B cell (primary cell): ENCODE measurements around the gene HOATZ. TPM values are rescaled to one million over a fixed set of nuclear protein-coding genes. Genes with fewer than 3 reads are reported as not detected.

Experiments
- ATAC-seq: fragments of 200-7000 bp; cut with Tn5 transposase; one replicate; pipeline ENCODE4 v1.10.0; 2021; ENCODE audit warnings: low read depth, mild to moderate bottlenecking, moderate number of reproducible peaks, moderate library complexity
- CTCF ChIA-PET: fragments of 350-600 bp; sonication (Branson Sonifier 250); formaldehyde crosslinking; loops from one replicate; lab custom pipeline; 2021; ENCODE audit warnings: antibody characterized with exemption, inconsistent platforms; lab: Charles Lee
- POLR2A ChIA-PET: fragments of 350-600 bp; sonication (Branson Sonifier 250); formaldehyde crosslinking; loops from one replicate; lab custom pipeline; 2021; ENCODE audit warnings: antibody characterized with exemption; lab: Charles Lee
- DNase-seq: peaks from one replicate; pipeline ENCODE4 v3.0.0; 2013
- H2AFZ ChIP-seq: 2 replicates; pipeline ENCODE4 v1.6.1; 2012; ENCODE audit warnings: mild to moderate bottlenecking, low read depth, low read length; ENCODE audit not compliant: insufficient read depth, poor library complexity, severe bottlenecking
- H3K27ac ChIP-seq, 2 donors: 1 replicate in 1 of 2; 2 replicates in 1 of 2; pipeline ENCODE4 v1.5.1; 2012 to 2013; ENCODE audit warnings: low read length in 2 of 2, mild to moderate bottlenecking in 2 of 2, moderate library complexity in 1 of 2
- H3K27me3 ChIP-seq, 4 experiments: fragments of 200-600 bp in 1 of 4; sonication (generic) in 1 of 4; replicated peaks in 1 of 4; 1 replicate in 2 of 4; 2 replicates in 2 of 4; pipeline versions ENCODE4 v1.6.1 to v1.7.0; 2013 to 2016; ENCODE audit warnings: low read length in 3 of 4, mild to moderate bottlenecking in 2 of 4, mixed read lengths in 1 of 4, moderate library complexity in 1 of 4; ENCODE audit not compliant: insufficient read depth in 4 of 4, control insufficient read depth in 3 of 4; ENCODE audit errors: control extremely low read depth in 1 of 4
- H3K36me3 ChIP-seq, 2 experiments: replicated peaks in 1 of 2; 1 replicate in 1 of 2; 2 replicates in 1 of 2; pipeline versions ENCODE4 v1.6.1 to v1.7.1; 2013; ENCODE audit warnings: low read length in 1 of 2; ENCODE audit not compliant: insufficient read depth in 2 of 2, control insufficient read depth in 1 of 2; ENCODE audit errors: control extremely low read depth in 1 of 2, extremely low read depth in 1 of 2
- H3K4me1 ChIP-seq, 2 donors: fragments of 200-600 bp in 1 of 2; sonication (generic) in 1 of 2; 1 replicate in 1 of 2; 2 replicates in 1 of 2; pipeline versions ENCODE4 v1.5.1 to v1.6.1; 2013 to 2017; ENCODE audit warnings: low read length in 2 of 2; ENCODE audit not compliant: control insufficient read depth in 2 of 2, insufficient read depth in 2 of 2
- H3K4me2 ChIP-seq: replicated peaks from 2 replicates; pipeline ENCODE3; 2012; ENCODE audit warnings: mild to moderate bottlenecking, low read depth, low read length; ENCODE audit not compliant: poor library complexity, severe bottlenecking
- H3K4me3 ChIP-seq, 5 experiments: fragments of 200-600 bp in 1 of 5; sonication (generic) in 1 of 5; 1 replicate in 3 of 5; 2 replicates in 2 of 5; pipeline versions ENCODE4 v1.5.1 to v1.7.0; 2011 to 2016; ENCODE audit warnings: low read length in 4 of 5, mild to moderate bottlenecking in 4 of 5, low read depth in 2 of 5, control low read depth in 1 of 5, moderate library complexity in 1 of 5; ENCODE audit not compliant: insufficient read depth in 1 of 5; ENCODE audit errors: control extremely low read depth in 1 of 5, extremely low read depth in 1 of 5
- H3K79me2 ChIP-seq: fragments of 200-600 bp; sonication (generic); one replicate; pipeline ENCODE4 v1.6.0; 2016; ENCODE audit warnings: low read length; ENCODE audit not compliant: control insufficient read depth, insufficient read depth
- H3K9ac ChIP-seq: fragments of 200-600 bp; sonication (generic); 2 replicates; pipeline ENCODE4 v1.6.1; 2017; ENCODE audit warnings: mild to moderate bottlenecking, low read length, moderate library complexity
- H3K9me3 ChIP-seq, 3 donors: one replicate each; pipeline versions ENCODE4 v1.6.1 to v1.7.1; 2013; ENCODE audit warnings: low read length in 2 of 3; ENCODE audit not compliant: control insufficient read depth in 2 of 3, insufficient read depth in 1 of 3; ENCODE audit errors: control extremely low read depth in 1 of 3
- H4K20me1 ChIP-seq: 2 replicates; pipeline ENCODE4 v1.6.0; 2012; ENCODE audit warnings: mild to moderate bottlenecking, low read length; ENCODE audit not compliant: insufficient read depth, control insufficient read depth, poor library complexity, severe bottlenecking
- H3K27ac Mint-ChIP-seq: one replicate; pipeline ENCODE4 v1.8.0; 2021; ENCODE audit warnings: mixed read lengths
- H3K27me3 Mint-ChIP-seq: one replicate; pipeline ENCODE4 v1.8.0; 2021; ENCODE audit warnings: mixed read lengths
- H3K4me1 Mint-ChIP-seq: one replicate; pipeline ENCODE4 v1.8.0; 2021; ENCODE audit warnings: mixed read lengths
- H3K4me3 Mint-ChIP-seq: one replicate; pipeline ENCODE4 v1.8.0; 2021; ENCODE audit warnings: mixed read lengths
- H3K9me3 Mint-ChIP-seq: one replicate; pipeline ENCODE4 v1.8.0; 2022; ENCODE audit warnings: mixed read lengths; ENCODE audit not compliant: insufficient read depth
- EZH2 ChIP-seq: IDR thresholded peaks from 2 replicates; pipeline ENCODE4 v1.6.1; 2012; ENCODE audit warnings: borderline replicate concordance, low read depth, mild to moderate bottlenecking, moderate library complexity, low read length; ENCODE audit not compliant: insufficient read depth, poor library complexity, severe bottlenecking
- WGBS: methylation state at CpG from one replicate; pipeline ENCODE4 v1.1.5; 2013; ENCODE audit warnings: missing lambda C conversion rate; ENCODE audit not compliant: insufficient coverage; 5-methylcytosine and 5-hydroxymethylcytosine counted together
- intact Hi-C: fragments of 100-400 bp; cut with micrococcal nuclease; formaldehyde crosslinking; loops from one replicate; pipeline ENCODE4 v1.10.0; 2022
- polyA plus RNA-seq: library from polyadenylated mRNA; depleted of rRNA; stranded (reverse); fragments of >200 nt; gene quantifications from 2 replicates; pipeline ENCODE4 v1.2.3, GENCODE V29; 2012
- total RNA-seq, 2 donors: library from RNA; stranded (reverse); fragments of 120-200 nt in 1 of 2; gene quantifications; 1 replicate in 1 of 2; 2 replicates in 1 of 2; pipeline versions ENCODE4 v1.2.3 to v1.2.4, GENCODE V29; 2013 to 2022
- TF ChIP-seq, protein P1 (sequence below): fragments of 200-600 bp; IDR thresholded peaks from one replicate; pipeline ENCODE4 v1.8.0; 2022; ENCODE audit warnings: antibody characterized with exemption, mild to moderate bottlenecking

The HOATZ gene
- total and polyA plus RNA-seq, 2 donors (not counting 1 experiment from before 2014, with no cell fraction given), result not detected

DNA sequence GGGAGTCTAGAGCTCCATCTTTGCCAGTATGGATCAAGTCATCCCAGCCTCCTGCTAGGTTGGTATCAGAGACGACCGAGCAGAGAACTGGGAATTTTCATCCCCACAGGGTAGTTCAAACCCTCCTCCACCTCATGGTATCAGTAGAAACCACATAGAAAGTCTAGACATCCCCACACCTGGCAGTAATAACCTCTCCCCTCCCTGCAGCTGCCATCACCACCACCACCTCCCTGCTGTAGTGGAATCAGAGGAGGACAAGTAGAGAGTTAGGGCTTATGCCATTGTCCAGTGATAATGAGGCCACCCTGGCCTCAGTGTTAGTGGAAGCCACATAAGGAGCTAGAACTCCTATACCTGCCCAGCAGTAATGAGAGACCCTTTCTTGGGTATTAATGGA is 36.7 kb upstream of the HOATZ start:
- Histone ChIP-seq H3K9me3 (peaks cover 0 to 8% (median 4%) of the 10 kb centered on the region in 3 donors), H3K27me3 (peaks cover 0 to 10% (median 5%) of the 10 kb centered on the region in 4 experiments), H3K36me3 (no peaks in the 10 kb centered on the region), H2AFZ (no peak overlapping the region), H3K9ac (no peak overlapping the region), H3K4me2 (no peak overlapping the region), H3K4me3 (no peak overlapping the region), H3K79me2 (no peaks in the 10 kb centered on the region), H4K20me1 (no peaks in the 10 kb centered on the region), H3K4me1 (no peaks in the 10 kb centered on the region), H3K27ac (no peak overlapping the region)
- WGBS, result 100% methylated on average over 1 of the region's 2 CpGs
- POLR2A ChIA-PET, result no interaction called here
- H3K27me3 Mint-ChIP-seq, result peaks cover 36% of the 10 kb centered on the region
- CTCF ChIA-PET, result no interaction called here
- intact Hi-C loops, result no loop called here
- H3K9me3 Mint-ChIP-seq, result peaks cover 7% of the 10 kb centered on the region
- no peak overlapping the region for H3K4me3 Mint-ChIP-seq
- no peaks in the 10 kb centered on the region for H3K4me1 Mint-ChIP-seq
- no peak for DNase-seq
- TF ChIP-seq, protein P1, sequence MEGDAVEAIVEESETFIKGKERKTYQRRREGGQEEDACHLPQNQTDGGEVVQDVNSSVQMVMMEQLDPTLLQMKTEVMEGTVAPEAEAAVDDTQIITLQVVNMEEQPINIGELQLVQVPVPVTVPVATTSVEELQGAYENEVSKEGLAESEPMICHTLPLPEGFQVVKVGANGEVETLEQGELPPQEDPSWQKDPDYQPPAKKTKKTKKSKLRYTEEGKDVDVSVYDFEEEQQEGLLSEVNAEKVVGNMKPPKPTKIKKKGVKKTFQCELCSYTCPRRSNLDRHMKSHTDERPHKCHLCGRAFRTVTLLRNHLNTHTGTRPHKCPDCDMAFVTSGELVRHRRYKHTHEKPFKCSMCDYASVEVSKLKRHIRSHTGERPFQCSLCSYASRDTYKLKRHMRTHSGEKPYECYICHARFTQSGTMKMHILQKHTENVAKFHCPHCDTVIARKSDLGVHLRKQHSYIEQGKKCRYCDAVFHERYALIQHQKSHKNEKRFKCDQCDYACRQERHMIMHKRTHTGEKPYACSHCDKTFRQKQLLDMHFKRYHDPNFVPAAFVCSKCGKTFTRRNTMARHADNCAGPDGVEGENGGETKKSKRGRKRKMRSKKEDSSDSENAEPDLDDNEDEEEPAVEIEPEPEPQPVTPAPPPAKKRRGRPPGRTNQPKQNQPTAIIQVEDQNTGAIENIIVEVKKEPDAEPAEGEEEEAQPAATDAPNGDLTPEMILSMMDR, result no peak
- TF ChIP-seq EZH2, result no peak
- ATAC-seq, result no peak
- H3K27ac Mint-ChIP-seq, result no peak overlapping the region

DNA sequence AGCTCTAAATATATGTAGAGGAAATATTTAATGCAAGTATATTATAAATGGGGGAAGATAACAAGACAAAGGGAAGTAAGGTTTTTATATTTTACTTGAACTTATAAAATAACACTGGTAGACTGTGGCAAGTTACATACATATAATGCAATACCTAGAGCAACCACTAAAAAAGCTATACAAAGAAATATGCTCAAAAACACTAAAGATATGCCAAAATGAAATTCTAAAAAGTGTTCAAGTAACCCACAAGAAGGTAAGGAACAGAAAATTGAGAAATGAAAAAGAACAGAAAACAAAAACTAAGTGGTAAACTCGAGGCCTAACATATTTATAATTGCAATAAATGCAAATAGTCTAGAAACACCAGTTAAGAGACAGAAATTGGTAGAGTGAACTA is 34.9 kb upstream of the HOATZ start:
- H3K4me1 ChIP-seq, result no peaks in the 10 kb centered on the region
- Mint-ChIP-seq H3K4me3 (no peak overlapping the region), H3K27me3 (peaks cover 41% of the 10 kb centered on the region), H3K27ac (no peak overlapping the region), H3K4me1 (no peaks in the 10 kb centered on the region), H3K9me3 (peaks cover 15% of the 10 kb centered on the region)
- H3K27ac ChIP-seq, result no peak overlapping the region
- no peak for TF ChIP-seq EZH2
- TF ChIP-seq, protein P1, result no peak
- peaks cover 0 to 7% (median 5%) of the 10 kb centered on the region in 4 experiments for H3K27me3 ChIP-seq
- DNase-seq, result no peak
- WGBS, result no CpG with 5 or more reads among the region's 1 CpG
- no peaks in the 10 kb centered on the region for H3K36me3 ChIP-seq
- ATAC-seq, result no peak
- no peak overlapping the region for H3K9ac ChIP-seq
- POLR2A ChIA-PET, result no interaction called here
- H3K9me3 ChIP-seq, result peaks cover 0 to 14% (median 7%) of the 10 kb centered on the region in 3 donors
- H2AFZ ChIP-seq, result no peak overlapping the region
- no peak overlapping the region for H3K4me2 ChIP-seq
- no peaks in the 10 kb centered on the region for H4K20me1 ChIP-seq
- H3K4me3 ChIP-seq, result no peak overlapping the region
- intact Hi-C loops, result no loop called here
- CTCF ChIA-PET, result interaction anchor here (1.3 kb wide), 1 partner anchor 33 kb away, joined by 3 read pairs; no protein-coding TSS in a partner anchor
- H3K79me2 ChIP-seq, result no peaks in the 10 kb centered on the region
